Esophagus muscularis mucosa (tissue), 3 donors: ENCODE data around the gene GPR65.

Experiments used
- POLR2A ChIP-seq: fragments of 450-650 bp; IDR thresholded peaks from one replicate; pipeline ENCODE4 v1.6.1; 2017; ENCODE audit warnings: antibody characterized with exemption, moderate library complexity, mild to moderate bottlenecking, low read depth
- TF ChIP-seq, protein P1 (sequence below), 3 experiments: fragments of 200-600 bp in 2 of 3; fragments of 450-650 bp in 1 of 3; sonication (generic) in 2 of 3; IDR thresholded peaks; one replicate each; pipeline ENCODE4 v1.5.1; 2017 to 2019; ENCODE audit warnings: antibody characterized with exemption in 3 of 3, mild to moderate bottlenecking in 2 of 3, moderate library complexity in 1 of 3

DNA sequence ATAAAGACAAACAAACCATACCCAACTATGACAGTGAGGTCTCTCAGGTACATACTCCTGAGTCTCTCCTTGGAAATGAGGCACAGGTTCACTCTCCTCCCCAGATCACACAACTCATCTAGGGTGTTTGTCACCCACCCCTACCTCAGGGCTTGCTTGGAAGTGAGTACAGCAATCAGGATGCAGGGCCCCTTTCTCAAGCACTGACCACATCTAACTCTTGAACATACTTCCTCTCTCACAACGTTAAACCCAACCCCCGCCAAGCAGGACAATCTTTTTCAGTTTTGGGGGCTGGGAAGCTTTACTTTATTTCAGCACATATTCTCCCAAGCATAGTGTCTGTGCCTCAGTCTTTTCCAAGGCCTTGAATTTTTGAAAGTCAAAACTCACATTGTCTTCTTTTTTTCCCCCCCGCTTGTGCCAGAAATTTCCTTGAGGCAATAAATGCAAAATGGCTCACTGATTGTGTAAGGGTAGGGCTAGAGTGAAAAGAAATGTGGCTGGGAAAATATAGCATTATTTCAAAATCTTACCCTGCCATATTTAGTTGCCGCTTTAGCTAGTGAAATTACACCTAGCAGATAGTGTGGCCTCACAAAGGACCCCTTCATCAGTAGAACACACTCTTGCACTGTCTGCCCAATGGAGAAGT, 2.4 kb upstream of the GPR65 start:
- TF ChIP-seq, protein P1, sequence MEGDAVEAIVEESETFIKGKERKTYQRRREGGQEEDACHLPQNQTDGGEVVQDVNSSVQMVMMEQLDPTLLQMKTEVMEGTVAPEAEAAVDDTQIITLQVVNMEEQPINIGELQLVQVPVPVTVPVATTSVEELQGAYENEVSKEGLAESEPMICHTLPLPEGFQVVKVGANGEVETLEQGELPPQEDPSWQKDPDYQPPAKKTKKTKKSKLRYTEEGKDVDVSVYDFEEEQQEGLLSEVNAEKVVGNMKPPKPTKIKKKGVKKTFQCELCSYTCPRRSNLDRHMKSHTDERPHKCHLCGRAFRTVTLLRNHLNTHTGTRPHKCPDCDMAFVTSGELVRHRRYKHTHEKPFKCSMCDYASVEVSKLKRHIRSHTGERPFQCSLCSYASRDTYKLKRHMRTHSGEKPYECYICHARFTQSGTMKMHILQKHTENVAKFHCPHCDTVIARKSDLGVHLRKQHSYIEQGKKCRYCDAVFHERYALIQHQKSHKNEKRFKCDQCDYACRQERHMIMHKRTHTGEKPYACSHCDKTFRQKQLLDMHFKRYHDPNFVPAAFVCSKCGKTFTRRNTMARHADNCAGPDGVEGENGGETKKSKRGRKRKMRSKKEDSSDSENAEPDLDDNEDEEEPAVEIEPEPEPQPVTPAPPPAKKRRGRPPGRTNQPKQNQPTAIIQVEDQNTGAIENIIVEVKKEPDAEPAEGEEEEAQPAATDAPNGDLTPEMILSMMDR (IDR thresholded peaks at IDR 0.05): no peak
- TF ChIP-seq POLR2A: no peak
